COLO829 (cell line): ENCODE results near the gene FAM200B.

Experiments
- DNase-seq: peaks from one replicate; pipeline ENCODE4 v3.0.0; 2012; ENCODE audit warnings: low spot score

FAM200B gene

GRCh38 chr4:15668566-15669435 is 12.8 kb upstream of the FAM200B start:
- DNase-seq, result no peak

GRCh38 chr4:15670576-15670975 is 11.1 kb upstream of the FAM200B start:
- DNase-seq, result no peak

DNA sequence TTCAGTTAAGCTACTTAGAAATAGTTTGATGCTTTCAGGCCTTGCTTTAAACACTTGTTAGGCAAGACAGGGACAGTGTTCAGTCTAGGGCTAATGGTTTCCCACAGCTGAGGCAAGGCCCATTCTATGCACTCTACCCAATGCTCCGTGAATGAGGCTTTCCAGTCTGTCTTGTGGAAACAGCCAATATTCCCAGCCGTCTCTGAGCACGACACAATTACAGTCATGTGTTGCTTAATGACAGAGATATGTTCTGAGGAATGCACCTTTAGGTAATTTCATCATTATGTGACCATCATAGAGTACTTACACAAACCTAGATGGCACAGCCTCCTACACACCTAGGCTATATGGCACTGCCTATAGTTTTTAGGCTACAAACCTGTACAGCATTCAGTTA is 9.5 kb upstream of the FAM200B start:
- no peak for DNase-seq

DNA sequence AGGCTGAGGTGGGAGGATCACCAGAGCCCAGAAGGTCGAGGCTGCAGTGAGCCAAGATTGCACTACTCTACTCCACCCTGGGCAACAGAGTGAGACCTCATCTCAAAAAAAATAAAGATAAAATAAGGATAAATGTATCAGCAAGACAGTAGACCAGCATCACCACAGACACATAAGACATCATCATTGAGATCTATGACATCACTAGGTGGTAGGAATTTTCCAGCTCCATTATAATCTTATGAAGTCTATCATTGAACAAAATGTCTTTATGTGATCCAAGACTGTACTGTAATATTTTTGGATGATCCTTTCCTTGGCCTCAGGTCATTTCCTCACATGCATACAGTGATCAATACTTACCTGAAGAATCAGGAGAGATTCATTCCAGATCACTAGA is 8.3 kb upstream of the FAM200B start:
- no peak for DNase-seq

DNA sequence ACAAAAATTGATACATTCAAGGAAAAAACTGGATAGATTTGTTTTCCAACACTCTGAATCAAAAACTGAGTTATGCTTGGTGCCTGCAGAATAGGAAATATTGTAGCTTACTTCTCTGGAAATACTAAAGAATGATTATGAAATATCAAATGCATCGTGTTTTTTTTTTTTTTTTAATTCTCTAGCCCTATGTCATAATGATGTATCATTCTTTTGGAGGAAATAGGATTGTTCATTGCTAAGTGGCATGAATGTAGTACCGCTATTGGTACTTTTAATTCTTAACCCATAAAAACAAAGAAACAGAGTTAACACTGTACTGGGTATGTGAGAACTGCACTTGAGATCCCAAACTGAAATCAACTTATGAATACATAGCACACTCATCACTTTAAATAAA is 7.6 kb upstream of the FAM200B start:
- DNase-seq, result no peak

DNA sequence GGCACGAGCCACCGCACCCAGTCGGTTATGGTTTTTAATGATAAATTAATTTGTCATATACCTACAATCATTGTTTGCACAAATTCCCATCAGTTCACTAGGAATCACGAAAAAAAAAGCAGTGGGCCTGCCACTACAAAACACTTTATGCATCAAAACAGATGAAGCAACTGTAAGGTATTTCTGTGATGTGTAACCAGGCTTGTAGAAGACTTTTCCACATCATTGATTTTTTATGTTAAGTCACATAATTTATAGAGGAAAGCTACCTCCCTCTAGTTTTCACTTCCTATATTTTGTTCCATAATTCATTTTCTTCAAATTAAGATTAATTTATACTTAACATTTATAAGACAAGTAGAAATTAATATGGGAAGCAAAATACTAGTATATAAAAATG is 6.7 kb upstream of the FAM200B start:
- no peak for DNase-seq

DNA sequence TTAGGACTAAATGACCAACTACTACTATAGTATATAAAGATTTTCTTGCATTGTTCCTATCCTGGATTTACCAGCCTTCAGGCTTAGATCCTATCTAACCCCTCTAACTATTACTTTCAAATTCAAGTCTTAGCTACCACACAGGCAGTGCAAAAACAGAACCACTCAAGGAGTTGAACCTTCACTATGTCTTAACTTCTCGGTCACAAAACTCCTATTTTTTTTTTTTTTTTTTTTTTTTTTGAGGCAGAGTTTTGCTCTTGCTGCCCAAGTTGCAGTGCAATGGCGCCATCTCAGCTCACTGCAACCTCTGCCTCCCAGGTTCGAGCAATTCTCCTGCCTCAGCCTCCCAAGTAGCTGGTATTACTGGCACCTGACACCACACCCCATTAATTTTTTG is 6.3 kb upstream of the FAM200B start:
- no peak for DNase-seq

GRCh38 chr4:15676039-15676438 is 5.6 kb upstream of the FAM200B start:
- DNase-seq, result no peak

GRCh38 chr4:15676899-15677298 is 4.7 kb upstream of the FAM200B start:
- no peak for DNase-seq

- no peak for DNase-seq
These were observed 4.1 kb upstream of the FAM200B start for GRCh38 chr4:15677507-15677988.

DNA sequence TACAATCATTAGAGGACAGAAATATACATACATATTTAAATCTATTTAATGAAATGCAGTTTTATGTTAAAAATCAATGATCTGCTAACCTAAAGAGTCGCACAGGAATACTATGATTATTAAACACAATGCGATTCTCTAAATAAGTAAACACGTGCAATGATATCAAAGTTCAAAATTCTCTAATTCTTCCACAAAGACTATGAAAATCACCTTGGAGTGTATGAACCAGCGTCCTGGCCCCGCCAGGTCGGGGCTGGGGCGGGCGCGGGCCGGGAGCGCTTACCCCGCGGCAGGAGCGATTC is 608 bp upstream of the FAM200B start:
- no peak for DNase-seq

- no peak for DNase-seq
These were observed 865 bp downstream of the FAM200B start for GRCh38 chr4:15682242-15683142.

- no peak for DNase-seq
These were observed 1.5 kb downstream of the FAM200B start for GRCh38 chr4:15683143-15683495.

GRCh38 chr4:15684498-15684897 is 2.9 kb downstream of the FAM200B start:
- no peak for DNase-seq

- no peak for DNase-seq
These were observed 6.4 kb downstream of the FAM200B start for GRCh38 chr4:15688051-15688450.

DNA sequence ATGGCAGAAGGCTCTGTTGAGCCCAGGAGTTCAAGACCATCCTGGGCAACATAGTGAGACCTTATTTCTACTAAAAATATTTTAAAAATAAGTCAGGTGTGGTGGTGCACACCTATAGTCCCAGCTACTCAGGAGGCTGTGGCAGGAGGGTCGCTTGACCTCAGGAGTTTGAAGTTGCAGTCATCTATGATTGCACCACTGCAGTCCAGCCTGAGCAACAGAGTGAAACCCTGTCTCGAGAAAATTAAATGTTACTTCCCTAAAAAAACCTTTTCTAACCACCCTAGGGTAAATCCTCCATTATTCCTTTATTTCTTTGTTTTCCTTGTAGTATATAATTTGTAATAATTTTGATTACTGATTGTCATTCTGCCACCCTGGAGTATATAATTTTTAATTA is 7.9 kb downstream of the FAM200B start:
- no peak for DNase-seq

GRCh38 chr4:15690020-15690809 is 8.6 kb downstream of the FAM200B start:
- DNase-seq, result peak; percentile 61

DNA sequence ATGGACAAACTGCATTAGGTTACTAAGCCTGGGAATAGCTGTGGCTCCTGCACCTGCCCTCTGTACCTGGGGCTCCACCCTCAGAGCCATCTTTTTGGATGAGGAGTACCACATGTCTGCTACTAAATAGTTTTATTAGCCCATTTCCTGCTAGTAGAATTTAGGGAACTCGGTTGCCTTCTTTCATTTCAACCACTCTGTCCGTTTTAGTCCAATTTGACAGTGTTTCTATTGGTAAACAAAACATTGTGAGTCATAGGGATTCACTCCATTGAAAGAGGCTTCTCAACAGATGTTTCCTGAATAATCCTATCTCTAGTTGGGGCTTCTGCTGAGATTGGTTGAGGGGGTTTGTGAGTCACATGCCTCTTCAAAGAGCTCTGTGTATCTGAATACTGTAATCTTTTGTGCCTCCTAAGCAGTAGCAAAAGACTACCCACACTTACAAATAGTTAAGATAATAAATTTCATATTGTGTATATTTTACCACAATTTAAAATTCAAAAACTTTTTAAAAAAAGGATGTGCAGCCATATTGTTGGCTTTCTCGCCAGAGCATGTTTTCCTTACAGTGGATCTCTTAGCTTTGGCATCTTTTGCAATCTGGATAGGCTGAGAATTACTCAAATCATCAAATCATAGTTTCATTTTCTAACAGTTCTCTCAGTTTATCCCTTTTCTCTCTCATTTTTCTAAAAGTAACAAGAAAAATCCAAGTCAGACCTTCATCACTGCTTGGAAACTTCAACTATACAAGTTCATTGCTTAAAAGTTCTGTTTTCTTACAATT is 9.9 kb downstream of the FAM200B start:
- DNase-seq, result peak; percentile 39

- no peak for DNase-seq
These were observed 11.0 kb downstream of the FAM200B start for GRCh38 chr4:15692602-15693001.

DNA sequence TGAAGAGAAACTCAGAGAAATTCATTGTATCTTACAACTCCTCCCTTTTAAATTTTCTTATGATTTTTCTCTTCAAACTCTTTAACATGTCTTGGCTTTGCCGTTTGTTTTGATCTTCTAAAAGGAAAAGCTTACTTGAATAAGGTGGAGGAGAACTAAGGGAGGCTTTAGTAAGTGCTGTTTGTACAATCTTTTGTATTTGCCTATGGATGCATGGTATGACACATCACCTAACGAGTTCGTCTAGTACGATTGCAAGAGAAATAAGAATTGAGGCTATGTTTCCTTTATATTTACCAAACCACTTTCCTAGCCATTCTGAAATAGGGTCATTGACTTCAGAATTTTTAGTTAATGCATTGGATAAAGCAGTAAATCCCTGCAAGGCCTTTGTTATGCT is 12.8 kb downstream of the FAM200B start:
- no peak for DNase-seq

- peak; percentile 57 for DNase-seq
These were observed 13.6 kb downstream of the FAM200B start for GRCh38 chr4:15695240-15695699.

- DNase-seq, result no peak
These were observed 14.1 kb downstream of the FAM200B start for GRCh38 chr4:15695729-15696128.
